ENCODE results near the gene GABRG3. TPM values are rescaled to one million over a fixed set of nuclear protein-coding genes. Genes with fewer than 3 reads are reported as not detected.

Gene GABRG3
- total and polyA plus RNA-seq, 2 experiments from 2014 or later = 0.15 to 0.43 TPM

- Histone ChIP-seq H3K27ac (no peak overlapping the region), H3K9me3 (ENCODE audit: low read depth) (no peaks in the 10 kb centered on the region), H3K27me3 (no peaks in the 10 kb centered on the region), H3K79me2 (no peaks in the 10 kb centered on the region), H2AFZ (no peak overlapping the region), H3K4me3 (no peak overlapping the region), H3K4me2 (no peak overlapping the region), H4K20me1 (ENCODE audit: insufficient read depth, poor library complexity, severe bottlenecking) (no peaks in the 10 kb centered on the region), H3K9me2 (replicated peaks; ENCODE audit: insufficient read depth) (no peaks in the 10 kb centered on the region), H3K36me3 (replicated peaks; ENCODE audit: insufficient read depth, low read depth) (no peaks in the 10 kb centered on the region), H3K4me1 (ENCODE audit: insufficient read depth) (peaks cover 3% of the 10 kb centered on the region)
- no peak for TF ChIP-seq EZH2 (IDR thresholded peaks at IDR 0.05; ENCODE audit: borderline replicate concordance)
- TF ChIP-seq EZH2phosphoT487 (IDR thresholded peaks at IDR 0.05; ENCODE audit: low read depth, severe bottlenecking, unreplicated experiment) = no peak
- TF ChIP-seq, protein P1, sequence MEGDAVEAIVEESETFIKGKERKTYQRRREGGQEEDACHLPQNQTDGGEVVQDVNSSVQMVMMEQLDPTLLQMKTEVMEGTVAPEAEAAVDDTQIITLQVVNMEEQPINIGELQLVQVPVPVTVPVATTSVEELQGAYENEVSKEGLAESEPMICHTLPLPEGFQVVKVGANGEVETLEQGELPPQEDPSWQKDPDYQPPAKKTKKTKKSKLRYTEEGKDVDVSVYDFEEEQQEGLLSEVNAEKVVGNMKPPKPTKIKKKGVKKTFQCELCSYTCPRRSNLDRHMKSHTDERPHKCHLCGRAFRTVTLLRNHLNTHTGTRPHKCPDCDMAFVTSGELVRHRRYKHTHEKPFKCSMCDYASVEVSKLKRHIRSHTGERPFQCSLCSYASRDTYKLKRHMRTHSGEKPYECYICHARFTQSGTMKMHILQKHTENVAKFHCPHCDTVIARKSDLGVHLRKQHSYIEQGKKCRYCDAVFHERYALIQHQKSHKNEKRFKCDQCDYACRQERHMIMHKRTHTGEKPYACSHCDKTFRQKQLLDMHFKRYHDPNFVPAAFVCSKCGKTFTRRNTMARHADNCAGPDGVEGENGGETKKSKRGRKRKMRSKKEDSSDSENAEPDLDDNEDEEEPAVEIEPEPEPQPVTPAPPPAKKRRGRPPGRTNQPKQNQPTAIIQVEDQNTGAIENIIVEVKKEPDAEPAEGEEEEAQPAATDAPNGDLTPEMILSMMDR (IDR thresholded peaks at IDR 0.05; ENCODE audit: poor library complexity) = no peak
- 68% methylated on average over 8 of the region's 8 CpGs for WGBS (ENCODE audit: low lambda C conversion rate, missing lambda C conversion rate)
- no peak for DNase-seq (ENCODE audit: low spot score)
These were observed 574.7 kb downstream of the GABRG3 start for GRCh38 chr15:27545494-27546255.

DNA sequence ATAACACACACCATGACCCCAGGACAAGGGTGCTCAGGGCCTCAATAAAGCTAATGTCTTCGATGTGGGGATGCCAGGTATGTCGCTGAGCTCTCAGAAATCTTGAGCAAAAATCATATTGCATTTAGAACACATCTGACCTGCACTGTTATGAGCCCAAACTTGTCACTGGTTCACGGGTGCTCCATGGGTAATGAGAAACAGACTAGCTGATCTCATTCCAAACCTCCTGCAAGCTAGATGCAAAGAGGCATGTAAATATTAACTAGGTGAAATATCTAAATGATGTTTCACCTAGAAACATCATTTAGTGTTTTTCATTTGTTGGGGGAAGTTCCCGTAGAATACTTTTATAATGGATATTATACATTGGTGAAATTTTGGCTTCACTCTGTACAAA lies 578.8 kb downstream of the GABRG3 start:
- DNase-seq (ENCODE audit: low spot score) = no peak
- no peak overlapping the region for H3K4me3 ChIP-seq
- H3K36me3 ChIP-seq (replicated peaks; ENCODE audit: insufficient read depth, low read depth) = no peaks in the 10 kb centered on the region
- no peaks in the 10 kb centered on the region for H3K27me3 ChIP-seq
- no peaks in the 10 kb centered on the region for H3K9me3 ChIP-seq (ENCODE audit: low read depth)
- no peaks in the 10 kb centered on the region for H3K79me2 ChIP-seq
- WGBS (ENCODE audit: low lambda C conversion rate, missing lambda C conversion rate) = 73% methylated on average over 4 of the region's 4 CpGs
- TF ChIP-seq EZH2phosphoT487 (IDR thresholded peaks at IDR 0.05; ENCODE audit: low read depth, severe bottlenecking, unreplicated experiment) (no peak), EZH2 (IDR thresholded peaks at IDR 0.05; ENCODE audit: borderline replicate concordance) (no peak)
- TF ChIP-seq, protein P1 (IDR thresholded peaks at IDR 0.05; ENCODE audit: poor library complexity) = no peak
- H4K20me1 ChIP-seq (ENCODE audit: insufficient read depth, poor library complexity, severe bottlenecking) = no peaks in the 10 kb centered on the region
- no peaks in the 10 kb centered on the region for H3K9me2 ChIP-seq (replicated peaks; ENCODE audit: insufficient read depth)
- peaks cover 3% of the 10 kb centered on the region for H3K4me1 ChIP-seq (ENCODE audit: insufficient read depth)
- no peak overlapping the region for H3K27ac ChIP-seq
- H3K4me2 ChIP-seq = no peak overlapping the region
- no peak overlapping the region for H2AFZ ChIP-seq

DNA sequence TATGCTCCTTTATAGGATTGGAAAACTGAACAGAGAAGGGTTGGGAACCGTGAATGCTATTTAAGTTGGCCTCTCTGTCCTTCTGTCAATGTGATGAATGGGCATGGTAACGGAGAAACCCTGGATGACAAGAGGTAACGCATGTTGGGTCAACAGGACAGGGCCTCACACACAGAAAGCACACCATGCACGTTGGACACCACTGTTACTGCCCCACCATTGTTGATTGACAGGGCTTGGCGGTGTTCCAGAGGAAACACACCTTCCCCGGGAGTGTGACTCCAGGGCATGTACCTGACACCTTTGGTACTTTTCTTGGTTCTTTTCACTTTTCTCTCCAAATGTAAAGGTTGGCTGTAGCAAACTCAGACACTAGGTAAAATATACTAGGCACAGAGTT lies 579.7 kb downstream of the GABRG3 start:
- TF ChIP-seq EZH2 (IDR thresholded peaks at IDR 0.05; ENCODE audit: borderline replicate concordance) = no peak
- TF ChIP-seq, protein P1 (IDR thresholded peaks at IDR 0.05; ENCODE audit: poor library complexity) = no peak
- no peak for TF ChIP-seq EZH2phosphoT487 (IDR thresholded peaks at IDR 0.05; ENCODE audit: low read depth, severe bottlenecking, unreplicated experiment)
- H3K27ac ChIP-seq = no peak overlapping the region
- no peaks in the 10 kb centered on the region for H3K9me2 ChIP-seq (replicated peaks; ENCODE audit: insufficient read depth)
- WGBS (ENCODE audit: low lambda C conversion rate, missing lambda C conversion rate) = 84% methylated on average over 6 of the region's 6 CpGs
- no peaks in the 10 kb centered on the region for H3K79me2 ChIP-seq
- no peaks in the 10 kb centered on the region for H3K36me3 ChIP-seq (replicated peaks; ENCODE audit: insufficient read depth, low read depth)
- no peaks in the 10 kb centered on the region for H3K27me3 ChIP-seq
- H3K9me3 ChIP-seq (ENCODE audit: low read depth) = no peaks in the 10 kb centered on the region
- no peak for DNase-seq (ENCODE audit: low spot score)
- no peaks in the 10 kb centered on the region for H4K20me1 ChIP-seq (ENCODE audit: insufficient read depth, poor library complexity, severe bottlenecking)
- H3K4me3 ChIP-seq = no peak overlapping the region
- no peak overlapping the region for H2AFZ ChIP-seq
- H3K4me1 ChIP-seq (ENCODE audit: insufficient read depth) = peaks cover 3% of the 10 kb centered on the region
- no peak overlapping the region for H3K4me2 ChIP-seq
